MG63 (cell line): ENCODE data around the gene ZNF214. TPM values are rescaled to one million over a fixed set of nuclear protein-coding genes. Genes with fewer than 3 reads are reported as not detected.
A peak's percentile ranks its signal among the peaks of the same experiment; 100 is the strongest.

ENCODE experiments used
- DNase-seq: peaks from one replicate; pipeline ENCODE4 v3.0.0-alpha.2; 2020
- H3K27me3 ChIP-seq: fragments of 250-450 bp; sonication (Bioruptor Pico); 2 replicates; pipeline ENCODE4 v1.5.1; 2020; ENCODE audit warnings: mild to moderate bottlenecking, moderate library complexity
- H3K36me3 ChIP-seq: fragments of 250-450 bp; sonication (Bioruptor Pico); 2 replicates; pipeline ENCODE4 v1.5.1; 2020; ENCODE audit warnings: mild to moderate bottlenecking, moderate library complexity
- H3K4me3 ChIP-seq: fragments of 250-450 bp; sonication (Bioruptor Pico); 2 replicates; pipeline ENCODE4 v1.5.1; 2020; ENCODE audit warnings: mild to moderate bottlenecking, moderate library complexity
- H3K9me3 ChIP-seq: fragments of 250-450 bp; sonication (Bioruptor Pico); 2 replicates; pipeline ENCODE4 v1.5.1; 2020; ENCODE audit warnings: mild to moderate bottlenecking, moderate library complexity
- total RNA-seq: library from RNA; depleted of rRNA; stranded (reverse); fragments of >200 nt; shearing (Covaris generic); gene quantifications from 2 replicates; pipeline ENCODE4 v1.2.3, GENCODE V29; 2014; ENCODE audit warnings: low replicate concordance; rRNA removed

The ZNF214 gene
- total RNA-seq: 1.1 and 2.2 TPM in 2 replicates

GRCh38 chr11:7020183-7020917 lies at the start of gene ZNF214, which contains the start of gene NLRP14:
ZNF214 (minus strand) TSS chr11:7020346; CDS start chr11:7002835, 17,511 bp downstream.
NLRP14 (plus strand) TSS chr11:7020479; CDS start chr11:7038587, 18,108 bp downstream.
- Histone ChIP-seq H3K36me3 (no peaks in the 10 kb centered on the region), H3K27me3 (no peaks in the 10 kb centered on the region), H3K9me3 (no peaks in the 10 kb centered on the region), H3K4me3 (peak within 1 kb of the TSS; percentile 61)
- DNase-seq: peak; percentile 91

GRCh38 chr11:7062534-7062933 lies 42.4 kb upstream of the ZNF214 start:
- no peak for DNase-seq
- H3K9me3 ChIP-seq: no peaks in the 10 kb centered on the region
- H3K27me3 ChIP-seq: no peaks in the 10 kb centered on the region
- no peaks in the 10 kb centered on the region for H3K36me3 ChIP-seq
- no peak overlapping the region for H3K4me3 ChIP-seq

- no peaks in the 10 kb centered on the region for H3K9me3 ChIP-seq
These were observed 40.7 kb upstream of the ZNF214 start for GRCh38 chr11:7060868-7061267.

GRCh38 chr11:7057641-7058040 lies 37.5 kb upstream of the ZNF214 start:
- no peak for DNase-seq
- Histone ChIP-seq H3K27me3 (no peaks in the 10 kb centered on the region), H3K9me3 (no peaks in the 10 kb centered on the region), H3K4me3 (no peak overlapping the region), H3K36me3 (no peaks in the 10 kb centered on the region)

More at GRCh38 chr11:7060868-7061267, 40.7 kb upstream of the ZNF214 start:
- Histone ChIP-seq H3K36me3 (no peaks in the 10 kb centered on the region), H3K27me3 (no peaks in the 10 kb centered on the region), H3K4me3 (no peak overlapping the region)
- DNase-seq: peak; percentile 44

GRCh38 chr11:7056828-7057513 lies 36.8 kb upstream of the ZNF214 start:
- Histone ChIP-seq H3K36me3 (no peaks in the 10 kb centered on the region), H3K27me3 (no peaks in the 10 kb centered on the region), H3K4me3 (no peak overlapping the region), H3K9me3 (no peaks in the 10 kb centered on the region)
- DNase-seq: no peak

GRCh38 chr11:7050191-7050590 lies 30.0 kb upstream of the ZNF214 start:
- DNase-seq: no peak
- H3K9me3 ChIP-seq: peaks cover 3% of the 10 kb centered on the region; the same call in 1 of the 2 replicates
- no peak overlapping the region for H3K4me3 ChIP-seq
- H3K36me3 ChIP-seq: no peaks in the 10 kb centered on the region
- H3K27me3 ChIP-seq: no peaks in the 10 kb centered on the region

- peak; percentile 49 for DNase-seq
- Histone ChIP-seq H3K36me3 (no peaks in the 10 kb centered on the region), H3K9me3 (peaks cover 3% of the 10 kb centered on the region; the same call in 1 of the 2 replicates), H3K27me3 (no peaks in the 10 kb centered on the region), H3K4me3 (no peak overlapping the region)
These were observed 26.5 kb upstream of the ZNF214 start for GRCh38 chr11:7046474-7047175.

- no peaks in the 10 kb centered on the region for H3K27me3 ChIP-seq
- no peak for DNase-seq
- H3K36me3 ChIP-seq: no peaks in the 10 kb centered on the region
- no peaks in the 10 kb centered on the region for H3K9me3 ChIP-seq
- no peak overlapping the region for H3K4me3 ChIP-seq
These were observed 13.9 kb upstream of the ZNF214 start for GRCh38 chr11:7034019-7034418.

GRCh38 chr11:7032692-7033091 lies 12.5 kb upstream of the ZNF214 start:
- no peaks in the 10 kb centered on the region for H3K9me3 ChIP-seq
- DNase-seq: no peak
- H3K36me3 ChIP-seq: no peaks in the 10 kb centered on the region
- no peaks in the 10 kb centered on the region for H3K27me3 ChIP-seq
- no peak overlapping the region for H3K4me3 ChIP-seq

GRCh38 chr11:7031471-7031871 lies 11.3 kb upstream of the ZNF214 start:
- Histone ChIP-seq H3K27me3 (no peaks in the 10 kb centered on the region), H3K4me3 (no peak overlapping the region), H3K9me3 (no peaks in the 10 kb centered on the region), H3K36me3 (no peaks in the 10 kb centered on the region)
- DNase-seq: no peak

GRCh38 chr11:7030836-7031235 lies 10.7 kb upstream of the ZNF214 start:
- Histone ChIP-seq H3K36me3 (no peaks in the 10 kb centered on the region), H3K27me3 (no peaks in the 10 kb centered on the region), H3K4me3 (no peak overlapping the region), H3K9me3 (no peaks in the 10 kb centered on the region)
- no peak for DNase-seq

- H3K9me3 ChIP-seq: no peaks in the 10 kb centered on the region
- H3K27me3 ChIP-seq: no peaks in the 10 kb centered on the region
- H3K36me3 ChIP-seq: no peaks in the 10 kb centered on the region
- no peak overlapping the region for H3K4me3 ChIP-seq
- no peak for DNase-seq
These were observed 8.0 kb upstream of the ZNF214 start for GRCh38 chr11:7028141-7028540.

- DNase-seq: no peak
- Histone ChIP-seq H3K36me3 (no peaks in the 10 kb centered on the region), H3K4me3 (no peak overlapping the region), H3K9me3 (no peaks in the 10 kb centered on the region), H3K27me3 (no peaks in the 10 kb centered on the region)
These were observed 1.2 kb upstream of the ZNF214 start for GRCh38 chr11:7021318-7021717.

GRCh38 chr11:7019500-7020182 lies 505 bp downstream of the ZNF214 start:
- Histone ChIP-seq H3K36me3 (no peaks in the 10 kb centered on the region), H3K9me3 (no peaks in the 10 kb centered on the region), H3K27me3 (no peaks in the 10 kb centered on the region), H3K4me3 (peak overlapping the region; percentile 61)
- peak; percentile 20 for DNase-seq

- no peaks in the 10 kb centered on the region for H3K9me3 ChIP-seq
- no peaks in the 10 kb centered on the region for H3K27me3 ChIP-seq
- no peak overlapping the region for H3K4me3 ChIP-seq
- no peaks in the 10 kb centered on the region for H3K36me3 ChIP-seq
- no peak for DNase-seq
These were observed 4.1 kb downstream of the ZNF214 start for GRCh38 chr11:7016011-7016410.

GRCh38 chr11:7014118-7014517 lies 6.0 kb downstream of the ZNF214 start:
- Histone ChIP-seq H3K27me3 (no peaks in the 10 kb centered on the region), H3K4me3 (no peak overlapping the region), H3K9me3 (no peaks in the 10 kb centered on the region), H3K36me3 (no peaks in the 10 kb centered on the region)
- no peak for DNase-seq

GRCh38 chr11:7004482-7004881 lies 15.7 kb downstream of the ZNF214 start:
- H3K9me3 ChIP-seq: no peaks in the 10 kb centered on the region
- peak; percentile 47 for DNase-seq
- no peaks in the 10 kb centered on the region for H3K36me3 ChIP-seq
- H3K4me3 ChIP-seq: no peak overlapping the region
- no peaks in the 10 kb centered on the region for H3K27me3 ChIP-seq
